ENCODE results near the gene ATP5F1D.

The ATP5F1D gene

DNA sequence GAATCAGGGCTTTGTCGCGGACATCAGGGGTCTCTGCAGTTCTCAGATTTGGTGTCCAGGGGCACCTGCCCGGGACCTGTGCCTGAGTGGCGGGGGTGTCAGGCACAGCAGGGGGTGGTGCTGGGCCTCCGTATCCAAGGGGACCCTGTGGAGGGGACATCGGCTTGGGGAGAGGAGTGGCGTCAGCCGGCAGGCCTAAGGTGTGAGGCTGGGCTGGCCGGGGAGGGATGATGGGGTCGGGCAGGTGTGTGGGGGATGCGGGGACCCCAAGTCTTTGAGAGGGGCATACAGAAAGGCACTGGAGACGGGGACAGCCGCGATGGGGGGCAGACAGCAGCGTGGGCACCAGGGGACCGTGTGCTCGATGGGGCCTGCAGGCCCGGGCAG is 46.7 kb downstream of the ATP5F1D start:
- CTCF ChIA-PET = interaction anchor here (0.7 kb wide), 1 partner anchor 223 kb away, joined by 5 read pairs; no protein-coding TSS in a partner anchor
- no peak overlapping the region for H3K27ac ChIP-seq
- POLR2A ChIA-PET (ENCODE audit: low non-redundant PET) = no interaction called here

DNA sequence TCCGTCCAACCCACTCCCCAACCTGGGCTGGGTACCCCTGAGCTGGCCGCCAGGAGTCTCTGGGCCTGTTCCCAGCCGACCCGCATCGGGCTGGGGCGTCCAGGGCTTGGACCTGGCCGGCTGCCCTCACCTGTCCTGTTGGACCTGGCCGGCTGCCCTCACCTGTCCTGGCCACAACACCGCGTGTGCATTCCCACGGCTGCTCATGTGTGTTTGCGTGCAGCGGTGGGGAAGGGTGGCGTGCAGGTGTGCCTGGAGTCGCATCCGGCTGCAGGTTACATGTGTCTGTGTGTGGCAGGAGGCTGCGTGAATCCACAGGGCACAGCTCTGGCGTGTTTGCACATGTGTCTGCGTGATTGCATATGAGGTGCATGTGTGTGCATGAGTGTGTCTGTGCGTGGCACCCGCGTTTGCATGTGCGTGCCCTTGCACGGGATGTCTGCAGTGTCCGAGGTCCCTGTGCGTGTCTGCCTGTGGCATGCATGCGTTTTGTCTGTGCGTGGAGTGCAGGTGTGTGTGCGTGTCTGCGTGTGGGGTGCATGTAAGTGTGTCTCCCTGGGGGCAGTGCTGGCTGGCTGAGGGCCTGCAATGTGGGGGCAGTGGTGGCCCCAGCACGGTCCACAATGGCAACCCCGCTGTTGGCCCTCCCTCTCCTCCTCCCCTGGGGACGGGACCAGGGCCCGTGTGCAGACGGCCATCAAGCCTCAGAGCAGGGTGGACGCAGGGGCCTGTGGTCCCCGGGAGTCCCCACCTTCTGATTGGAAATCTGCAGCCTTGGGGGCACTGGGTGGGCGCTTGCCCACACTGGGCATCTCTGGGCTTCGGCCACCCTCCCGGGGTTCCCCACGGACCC is 47.5 kb downstream of the ATP5F1D start:
- ChIA-PET POLR2A (ENCODE audit: low non-redundant PET) (no interaction called here), CTCF (no interaction called here)
- H3K27ac ChIP-seq = no peak overlapping the region
- no peak for DNase-seq (ENCODE audit: low spot score)
- TF ChIP-seq, protein P1, sequence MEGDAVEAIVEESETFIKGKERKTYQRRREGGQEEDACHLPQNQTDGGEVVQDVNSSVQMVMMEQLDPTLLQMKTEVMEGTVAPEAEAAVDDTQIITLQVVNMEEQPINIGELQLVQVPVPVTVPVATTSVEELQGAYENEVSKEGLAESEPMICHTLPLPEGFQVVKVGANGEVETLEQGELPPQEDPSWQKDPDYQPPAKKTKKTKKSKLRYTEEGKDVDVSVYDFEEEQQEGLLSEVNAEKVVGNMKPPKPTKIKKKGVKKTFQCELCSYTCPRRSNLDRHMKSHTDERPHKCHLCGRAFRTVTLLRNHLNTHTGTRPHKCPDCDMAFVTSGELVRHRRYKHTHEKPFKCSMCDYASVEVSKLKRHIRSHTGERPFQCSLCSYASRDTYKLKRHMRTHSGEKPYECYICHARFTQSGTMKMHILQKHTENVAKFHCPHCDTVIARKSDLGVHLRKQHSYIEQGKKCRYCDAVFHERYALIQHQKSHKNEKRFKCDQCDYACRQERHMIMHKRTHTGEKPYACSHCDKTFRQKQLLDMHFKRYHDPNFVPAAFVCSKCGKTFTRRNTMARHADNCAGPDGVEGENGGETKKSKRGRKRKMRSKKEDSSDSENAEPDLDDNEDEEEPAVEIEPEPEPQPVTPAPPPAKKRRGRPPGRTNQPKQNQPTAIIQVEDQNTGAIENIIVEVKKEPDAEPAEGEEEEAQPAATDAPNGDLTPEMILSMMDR (conservative IDR thresholded peaks at IDR 0.05; ENCODE audit: low read depth) = no peak

More for the DNA sequence above, 46.7 kb downstream of the ATP5F1D start:
- TF ChIP-seq, protein P1 (conservative IDR thresholded peaks at IDR 0.05; ENCODE audit: low read depth) = no peak
- no peak for DNase-seq (ENCODE audit: low spot score)

DNA sequence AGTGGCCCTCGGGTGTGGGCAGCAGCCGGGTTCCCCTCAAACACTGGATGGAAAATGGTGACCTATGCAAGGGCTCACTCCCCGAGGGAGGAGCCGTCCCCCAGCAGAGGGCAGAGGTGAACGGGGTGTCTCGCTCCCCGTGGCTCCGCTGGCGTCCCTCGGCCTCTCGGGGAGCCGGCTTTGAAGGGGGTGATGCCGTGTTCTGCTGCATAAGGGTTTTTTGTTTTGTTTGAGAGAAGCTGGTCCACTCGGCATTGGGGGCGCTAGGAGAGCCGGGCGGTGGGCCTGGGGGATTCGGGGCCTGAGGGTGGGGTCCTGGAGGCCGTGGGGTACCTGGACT is 48.1 kb downstream of the ATP5F1D start:
- POLR2A ChIA-PET (ENCODE audit: low non-redundant PET) = no interaction called here
- CTCF ChIA-PET = no interaction called here
- no peak for DNase-seq (ENCODE audit: low spot score)
- TF ChIP-seq, protein P1 (conservative IDR thresholded peaks at IDR 0.05; ENCODE audit: low read depth) = no peak
- no peak overlapping the region for H3K27ac ChIP-seq

DNA sequence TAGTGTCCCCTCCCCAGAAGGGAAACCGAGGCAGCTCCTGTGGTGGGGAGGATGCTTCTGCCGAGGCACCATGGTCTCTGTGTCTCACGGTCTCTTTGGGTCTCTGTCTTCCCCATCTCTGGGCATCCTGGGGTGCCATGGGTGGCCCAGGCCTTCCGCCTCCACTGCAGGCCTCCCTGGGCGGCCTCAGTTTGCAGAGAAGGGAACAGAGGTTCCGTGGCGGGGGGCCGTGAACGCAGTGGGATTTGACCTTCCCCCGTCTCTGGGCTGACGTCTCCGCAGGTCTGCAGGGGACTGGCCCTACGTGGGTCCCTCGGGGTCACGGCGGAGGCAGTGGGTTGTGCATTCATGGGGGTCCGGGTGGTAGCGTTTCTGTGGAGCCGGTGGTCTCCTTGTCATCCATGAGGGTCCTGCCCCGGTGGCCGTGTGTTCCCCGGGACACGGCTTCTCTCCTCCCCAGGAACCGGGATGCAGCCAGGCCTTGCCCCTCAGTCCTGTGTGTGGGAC is 48.7 kb downstream of the ATP5F1D start:
- no peak for DNase-seq (ENCODE audit: low spot score)
- CTCF ChIA-PET = interaction anchor here (0.8 kb wide), 1 partner anchor 10 kb away, joined by 3 read pairs; no protein-coding TSS in a partner anchor
- POLR2A ChIA-PET (ENCODE audit: low non-redundant PET) = no interaction called here
- TF ChIP-seq, protein P1 (conservative IDR thresholded peaks at IDR 0.05; ENCODE audit: low read depth) = no peak
- no peak overlapping the region for H3K27ac ChIP-seq

DNA sequence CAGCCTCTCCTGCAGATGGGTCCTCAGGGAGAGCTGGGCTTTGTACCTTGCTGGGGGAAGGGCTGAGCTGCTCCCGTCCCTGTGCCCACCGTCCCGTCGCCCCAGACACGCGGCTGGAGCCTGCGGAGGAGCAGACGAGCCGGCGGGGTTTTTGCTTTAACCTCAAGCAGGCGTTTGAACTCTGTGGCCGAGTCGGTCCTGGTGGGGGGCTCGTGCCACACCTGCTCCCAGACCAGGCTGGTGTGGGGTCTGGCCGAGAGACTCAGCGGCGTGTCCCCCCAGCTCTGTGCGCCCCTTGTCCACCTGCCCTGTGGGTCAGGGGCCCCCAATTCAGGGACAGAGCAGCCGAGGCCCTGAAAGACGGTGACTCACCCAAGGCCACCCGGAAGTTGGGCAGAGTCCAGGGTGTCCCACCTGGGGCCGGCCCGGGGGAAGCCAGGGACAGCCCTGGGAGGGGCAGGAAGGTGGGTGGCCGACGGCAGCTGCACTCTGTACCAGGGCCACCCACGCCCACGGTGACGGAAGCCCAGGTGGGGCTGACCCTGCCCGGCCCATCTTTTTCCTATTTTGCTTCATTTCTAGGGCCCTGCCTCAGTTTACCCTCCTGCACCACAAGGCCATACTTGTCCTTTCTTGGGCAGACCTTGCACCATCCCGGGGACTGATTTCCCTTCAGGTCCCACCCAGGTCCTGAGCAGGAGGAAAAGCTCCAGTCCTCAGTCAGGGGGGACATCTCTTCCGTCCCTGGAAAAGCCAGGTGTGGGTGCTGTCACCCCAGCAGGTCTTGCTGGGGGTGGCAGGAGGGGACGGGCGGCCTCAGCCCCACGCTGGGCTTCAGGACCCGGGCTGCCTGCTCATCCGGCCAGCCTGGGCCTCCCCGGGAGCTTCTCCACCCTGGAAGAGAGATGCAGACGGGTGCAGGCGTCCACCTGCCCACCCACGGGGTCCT is 49.4 kb downstream of the ATP5F1D start:
- H3K27ac ChIP-seq = no peak overlapping the region
- DNase-seq (ENCODE audit: low spot score) = no peak
- ChIA-PET CTCF (interaction anchor here (0.8 kb wide), 1 partner anchor 11 kb away, joined by 3 read pairs; no protein-coding TSS in a partner anchor), POLR2A (ENCODE audit: low non-redundant PET) (no interaction called here)
- TF ChIP-seq, protein P1 (conservative IDR thresholded peaks at IDR 0.05; ENCODE audit: low read depth) = no peak

DNA sequence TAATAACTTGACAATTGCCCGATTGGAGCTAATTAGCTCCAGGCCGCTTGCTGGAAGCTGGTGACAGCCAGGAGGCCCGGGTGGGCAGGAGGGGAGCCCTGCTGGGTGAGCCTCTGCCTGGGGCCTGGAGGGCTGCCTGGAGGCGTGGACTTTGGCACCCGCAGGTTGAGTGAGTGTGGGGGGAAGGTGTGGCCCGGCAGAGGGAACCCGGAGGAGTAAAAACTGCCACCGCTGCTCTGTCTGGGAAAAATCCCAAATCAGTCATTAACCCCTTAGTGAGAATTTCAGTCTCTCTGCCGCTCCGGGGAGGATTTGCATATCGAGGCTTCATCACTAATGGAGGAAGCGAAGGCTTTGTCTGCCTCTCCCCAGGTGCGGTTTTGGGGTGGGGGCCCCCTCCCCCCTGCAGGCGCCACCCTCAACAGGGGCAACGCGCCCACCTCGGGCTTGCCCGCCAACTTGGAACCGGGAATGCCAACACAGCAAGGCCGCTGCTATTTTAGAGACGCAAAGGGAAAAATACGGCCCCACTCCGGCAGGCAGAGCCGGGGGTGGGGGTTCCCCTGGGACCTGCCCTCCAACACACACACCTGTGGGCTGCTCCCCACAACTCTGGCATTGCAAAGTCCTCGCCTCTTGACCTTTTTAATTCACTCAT is 50.3 kb downstream of the ATP5F1D start:
- DNase-seq (ENCODE audit: low spot score) = no peak
- TF ChIP-seq, protein P1 (conservative IDR thresholded peaks at IDR 0.05; ENCODE audit: low read depth) = no peak
- H3K27ac ChIP-seq = no peak overlapping the region
- POLR2A ChIA-PET (ENCODE audit: low non-redundant PET) = no interaction called here
- CTCF ChIA-PET = interaction anchor here (0.7 kb wide), 1 partner anchor 55 kb away, joined by 4 read pairs; no protein-coding TSS in a partner anchor

Measured in RWPE1 (cell line).